Thyroid gland (tissue), 4 donors: ENCODE data around the gene UBAC1.

Experiments used
- POLR2A ChIP-seq, 2 donors: fragments of 450-650 bp; IDR thresholded peaks; one replicate each; pipeline ENCODE4 v1.6.1; 2017; ENCODE audit warnings: antibody characterized with exemption in 2 of 2, mild to moderate bottlenecking in 2 of 2, moderate library complexity in 1 of 2
- TF ChIP-seq, protein P1 (sequence below), 6 experiments: fragments of 200-600 bp in 3 of 6; fragments of 450-650 bp in 3 of 6; sonication (generic) in 3 of 6; IDR thresholded peaks; one replicate each; pipeline ENCODE4 v1.5.1; 2016 to 2019; ENCODE audit warnings: antibody characterized with exemption in 6 of 6, mild to moderate bottlenecking in 2 of 6, inconsistent platforms in 1 of 6, moderate library complexity in 1 of 6

GRCh38 chr9:135928074-135928730 is 33.0 kb downstream of the UBAC1 start:
- TF ChIP-seq, protein P1, sequence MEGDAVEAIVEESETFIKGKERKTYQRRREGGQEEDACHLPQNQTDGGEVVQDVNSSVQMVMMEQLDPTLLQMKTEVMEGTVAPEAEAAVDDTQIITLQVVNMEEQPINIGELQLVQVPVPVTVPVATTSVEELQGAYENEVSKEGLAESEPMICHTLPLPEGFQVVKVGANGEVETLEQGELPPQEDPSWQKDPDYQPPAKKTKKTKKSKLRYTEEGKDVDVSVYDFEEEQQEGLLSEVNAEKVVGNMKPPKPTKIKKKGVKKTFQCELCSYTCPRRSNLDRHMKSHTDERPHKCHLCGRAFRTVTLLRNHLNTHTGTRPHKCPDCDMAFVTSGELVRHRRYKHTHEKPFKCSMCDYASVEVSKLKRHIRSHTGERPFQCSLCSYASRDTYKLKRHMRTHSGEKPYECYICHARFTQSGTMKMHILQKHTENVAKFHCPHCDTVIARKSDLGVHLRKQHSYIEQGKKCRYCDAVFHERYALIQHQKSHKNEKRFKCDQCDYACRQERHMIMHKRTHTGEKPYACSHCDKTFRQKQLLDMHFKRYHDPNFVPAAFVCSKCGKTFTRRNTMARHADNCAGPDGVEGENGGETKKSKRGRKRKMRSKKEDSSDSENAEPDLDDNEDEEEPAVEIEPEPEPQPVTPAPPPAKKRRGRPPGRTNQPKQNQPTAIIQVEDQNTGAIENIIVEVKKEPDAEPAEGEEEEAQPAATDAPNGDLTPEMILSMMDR (IDR thresholded peaks at IDR 0.05): no peak
- TF ChIP-seq POLR2A (IDR thresholded peaks at IDR 0.05): no peak
